ENCODE measurements around the gene PCDHGB2.
"Not testable (repeated sequence)": the region's sequence is repeated elsewhere in the genome, so short reads cannot be mapped to it uniquely, and the experiment has no call there.

PCDHGB2 gene

DNA sequence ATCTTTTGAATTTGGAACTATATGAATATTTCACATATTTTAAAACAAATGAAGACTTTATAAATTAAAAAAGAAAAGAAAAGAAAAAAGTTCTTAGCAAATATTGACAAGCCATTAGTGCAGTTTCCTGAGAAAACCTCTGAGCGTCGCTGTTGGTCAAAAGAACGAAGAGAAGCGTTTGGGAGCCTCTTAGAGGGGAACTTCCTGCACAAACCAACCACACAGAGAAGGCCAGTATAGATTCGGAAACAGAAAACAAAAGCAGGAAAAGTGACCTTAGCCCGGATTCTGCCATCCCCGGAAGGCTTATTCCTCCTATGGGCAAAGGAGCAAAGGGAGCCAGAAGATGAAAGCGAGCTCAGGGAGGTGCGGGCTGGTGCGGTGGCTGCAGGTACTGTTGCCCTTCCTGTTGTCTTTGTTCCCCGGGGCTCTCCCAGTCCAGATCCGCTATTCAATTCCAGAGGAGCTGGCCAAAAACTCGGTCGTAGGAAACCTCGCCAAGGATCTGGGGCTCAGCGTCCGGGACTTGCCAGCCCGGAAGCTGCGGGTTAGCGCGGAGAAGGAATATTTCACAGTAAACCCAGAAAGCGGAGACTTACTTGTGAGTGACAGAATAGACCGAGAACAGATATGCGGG is at the start of gene PCDHGB2:
TSS of gene PCDHGB2 (plus strand) at position 205 of the 637 bp plus-strand sequence. CDS start at position 347, 142 bp downstream.
- DNase-seq = no peak

DNA sequence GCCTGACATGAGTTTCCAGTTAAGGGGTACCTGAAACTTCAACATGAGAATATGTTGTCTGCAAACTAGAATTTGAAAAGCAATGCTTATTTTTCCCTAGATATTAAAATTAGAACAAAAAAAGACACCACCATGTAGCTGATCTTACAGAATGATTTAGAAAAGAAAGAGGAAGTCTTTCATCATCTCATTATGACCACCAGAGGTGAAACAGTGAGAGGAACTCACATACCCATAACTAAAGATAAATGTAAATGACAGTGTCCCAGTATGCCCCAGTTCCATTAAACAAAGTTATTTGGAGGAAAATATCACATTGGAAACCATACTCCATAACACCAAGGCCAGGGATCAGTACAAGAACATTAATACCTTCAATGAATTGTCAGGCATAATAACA is 46.1 kb upstream of the PCDHGB2 start:
- DNase-seq = no peak

DNA sequence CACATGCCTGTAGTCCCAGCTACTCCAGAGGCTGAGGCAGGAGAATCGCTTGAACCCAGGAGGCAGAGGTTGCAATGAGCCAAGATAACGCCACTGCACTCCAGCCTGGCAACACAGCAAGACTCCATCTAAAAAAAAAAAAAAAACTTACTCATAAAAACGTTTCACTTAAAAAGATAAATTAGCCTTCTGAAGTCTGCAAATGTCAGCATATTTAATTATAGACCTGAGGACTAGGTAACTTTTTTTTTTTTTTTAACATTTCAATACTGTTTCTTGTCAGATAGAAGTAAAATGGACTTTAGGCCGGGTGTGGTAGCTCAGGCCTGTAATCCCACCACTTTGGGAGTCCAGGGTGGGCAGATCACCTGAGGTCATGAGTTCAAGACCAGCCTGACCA is 42.8 kb upstream of the PCDHGB2 start:
- not testable (repeated sequence) for DNase-seq

DNA sequence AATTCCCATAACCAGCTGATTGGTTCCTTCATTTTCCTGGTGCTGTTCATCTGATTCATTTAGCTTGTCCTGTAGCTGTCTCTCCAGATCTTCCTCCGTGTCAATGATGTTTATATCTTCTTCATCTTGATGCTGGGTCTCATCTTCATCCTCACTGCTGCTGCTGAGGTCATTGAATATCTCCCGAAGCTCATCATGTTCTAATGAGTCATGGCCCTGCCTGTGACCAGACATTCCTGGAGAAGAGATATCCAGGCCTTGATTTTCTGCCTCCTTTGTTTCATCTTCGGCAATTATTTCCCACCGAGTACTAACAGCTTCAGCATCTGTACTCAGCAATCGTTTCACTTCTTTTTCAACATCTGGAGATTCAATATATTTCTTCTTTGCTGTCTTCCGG is 40.6 kb upstream of the PCDHGB2 start:
- no peak for DNase-seq

DNA sequence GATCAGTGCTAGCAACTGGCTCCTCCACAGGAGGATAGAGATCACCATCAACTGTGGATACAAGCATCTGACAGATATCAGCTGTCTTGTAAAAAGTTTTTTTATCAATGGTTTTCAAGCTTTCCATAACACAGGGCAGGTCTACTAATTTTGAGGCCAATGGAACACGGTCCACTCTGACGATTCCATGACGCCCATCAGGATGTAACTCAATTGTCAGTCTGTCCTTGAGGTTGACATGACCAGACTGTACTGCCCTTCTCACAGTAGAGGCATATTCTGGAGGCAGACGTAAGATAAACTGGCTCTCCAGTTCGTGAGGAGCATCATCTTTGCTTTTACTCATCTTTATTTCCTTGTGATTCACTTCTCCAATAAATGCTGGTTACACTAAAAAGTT is 40.1 kb upstream of the PCDHGB2 start:
- DNase-seq = no peak

DNA sequence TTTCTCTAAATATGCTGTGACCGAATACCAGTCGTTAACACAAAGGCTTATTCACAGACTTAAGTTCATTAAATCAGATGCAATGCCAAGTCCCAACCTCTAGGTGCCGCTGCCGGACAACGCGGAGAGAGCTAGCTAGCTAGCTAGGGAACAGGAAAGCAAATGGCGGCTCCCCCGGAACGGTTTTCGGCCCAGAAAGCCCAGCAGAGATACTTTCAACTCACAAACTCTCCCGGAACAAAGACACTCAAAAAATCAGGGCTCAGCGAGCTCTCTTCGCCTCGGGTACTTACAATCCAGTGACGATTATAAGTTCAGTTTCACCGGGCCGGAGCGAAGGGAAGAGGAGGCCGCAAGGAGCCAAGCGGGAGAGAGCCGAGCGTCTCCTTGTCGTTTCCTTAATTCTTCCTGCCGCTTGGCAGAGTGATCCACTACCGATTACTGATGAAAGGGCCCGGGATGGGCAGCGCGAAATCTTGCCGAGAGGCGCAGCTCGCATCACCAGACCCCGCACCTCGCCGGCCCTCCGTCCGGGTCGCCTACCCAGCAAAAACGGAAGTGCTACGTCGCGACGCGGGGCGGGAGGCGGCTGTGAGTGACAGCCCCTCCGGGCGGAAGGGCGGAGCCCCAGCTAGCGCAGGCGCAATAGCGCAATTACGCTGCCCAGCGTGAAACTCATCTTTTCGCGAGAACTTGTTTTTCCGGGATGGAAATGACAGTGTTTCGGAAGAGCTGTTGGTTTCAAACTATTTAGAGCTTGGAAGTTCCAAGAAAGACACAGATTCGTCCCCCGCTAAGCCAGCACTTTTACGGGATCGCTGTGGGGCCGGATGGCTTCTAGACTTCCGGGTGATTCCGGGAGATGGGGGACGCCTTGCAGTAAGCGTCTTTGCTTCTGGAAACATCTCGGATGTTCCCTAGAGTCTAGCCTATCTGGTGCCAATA is 39.3 kb upstream of the PCDHGB2 start, which contains the start of gene TAF7:
TSS of gene TAF7 (minus strand) at position 560 of the 945 bp plus-strand sequence. CDS start 740 bp downstream, outside the sequence.
- peak; percentile 85 to 86 for DNase-seq

DNA sequence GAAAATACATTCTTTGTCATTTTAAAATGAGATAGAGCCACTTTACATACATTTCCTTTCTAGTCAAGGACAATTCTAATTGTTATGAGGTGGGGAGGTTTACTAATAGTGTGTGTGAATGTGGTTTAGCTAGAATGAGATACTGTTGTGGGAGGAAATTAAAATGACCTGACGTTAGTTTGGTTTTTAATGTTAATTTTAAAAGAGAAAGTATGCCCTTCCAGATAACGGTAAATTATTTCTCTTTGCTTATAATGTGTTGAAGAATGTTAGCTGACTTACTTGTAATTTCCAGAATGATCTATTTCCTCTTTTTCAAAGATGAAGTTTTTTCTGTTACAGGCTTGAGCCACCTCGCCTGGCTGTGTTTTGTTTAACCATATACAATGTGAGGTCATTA is 37.5 kb upstream of the PCDHGB2 start:
- DNase-seq = no peak

DNA sequence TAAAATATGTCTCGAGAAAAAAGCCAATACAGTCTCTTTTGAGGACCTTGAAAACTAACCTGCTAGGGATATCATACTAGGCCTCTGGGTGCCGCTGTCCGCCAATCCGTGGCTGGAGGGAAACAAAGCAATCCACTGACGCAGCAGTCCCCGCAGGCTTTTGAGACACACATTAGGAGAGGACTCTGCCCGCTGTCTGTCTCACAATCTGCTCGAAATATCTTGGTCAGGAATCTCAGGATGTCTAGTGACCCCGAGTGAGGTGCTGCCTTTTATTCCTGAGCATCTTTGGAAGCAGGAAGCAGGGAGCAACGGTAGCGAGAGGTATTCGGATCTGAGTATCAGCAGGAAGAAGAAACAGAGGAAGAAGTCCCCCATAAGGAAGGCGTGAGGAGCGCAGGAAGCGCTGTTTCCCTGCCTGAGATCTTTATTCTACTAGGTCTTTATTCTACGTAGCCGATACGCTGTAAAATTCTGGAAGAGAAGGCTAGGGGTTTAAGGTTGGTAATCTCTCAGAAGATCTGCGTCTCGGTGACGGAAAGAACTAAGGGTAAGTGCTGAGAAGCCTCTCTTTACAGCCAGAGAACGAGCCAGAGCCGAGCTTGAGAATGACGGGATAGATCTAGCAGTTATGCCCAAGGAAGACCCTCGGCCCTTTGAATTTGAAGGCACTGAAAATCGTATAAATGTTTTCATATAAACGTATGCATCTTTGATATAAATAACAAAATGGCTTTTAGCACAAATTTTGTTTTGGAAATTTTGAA is 33.5 kb upstream of the PCDHGB2 start:
- DNase-seq = peak; percentile 75 to 82

DNA sequence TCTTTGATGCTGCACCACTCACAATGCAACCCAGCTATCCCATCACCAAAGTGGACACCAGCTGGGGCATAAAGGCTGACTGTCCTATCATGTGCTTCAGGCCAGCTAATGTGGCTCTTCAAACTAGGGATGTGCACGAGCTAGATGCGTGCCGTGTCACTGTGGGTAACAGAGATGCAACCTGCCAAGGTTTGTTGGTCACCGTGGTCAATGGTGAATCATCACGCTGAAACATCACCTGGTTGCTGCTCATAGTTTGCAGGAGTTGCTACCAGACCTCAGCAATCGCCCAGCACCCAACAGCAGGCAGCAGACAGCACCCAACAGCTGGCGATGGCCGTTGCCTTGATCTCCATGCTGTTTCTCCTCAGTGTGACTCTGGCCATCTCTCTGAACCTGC is 31.6 kb upstream of the PCDHGB2 start:
- DNase-seq = no peak

DNA sequence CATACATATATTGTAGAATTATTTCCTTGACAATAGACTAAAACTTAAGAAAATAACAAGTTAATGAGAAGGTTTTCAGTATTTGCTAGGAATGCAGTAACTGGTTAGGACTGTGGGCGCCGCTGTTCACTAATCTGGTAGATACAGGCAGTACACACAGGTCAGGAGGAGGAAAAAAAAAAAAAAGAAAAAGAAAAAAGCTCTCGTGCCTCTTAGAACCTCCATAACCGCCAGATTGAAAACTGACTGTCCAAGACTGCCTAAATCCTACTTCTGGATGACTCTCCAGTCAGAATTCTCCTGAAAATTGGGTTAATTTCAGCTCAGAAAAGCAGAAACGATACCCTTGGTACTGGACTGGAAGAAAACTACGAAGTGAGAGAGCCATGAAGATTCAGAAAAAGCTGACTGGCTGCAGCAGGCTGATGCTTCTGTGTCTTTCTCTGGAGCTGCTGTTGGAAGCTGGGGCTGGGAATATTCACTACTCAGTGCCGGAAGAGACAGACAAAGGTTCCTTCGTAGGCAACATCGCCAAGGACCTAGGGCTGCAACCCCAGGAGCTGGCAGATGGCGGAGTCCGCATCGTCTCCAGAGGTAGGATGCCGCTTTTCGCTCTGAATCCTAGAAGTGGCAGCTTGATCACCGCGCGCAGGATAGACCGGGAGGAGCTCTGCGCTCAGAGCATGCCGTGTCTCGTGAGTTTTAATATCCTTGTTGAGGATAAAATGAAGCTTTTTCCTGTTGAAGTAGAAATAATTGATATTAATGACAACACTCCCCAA is 29.3 kb upstream of the PCDHGB2 start, which contains the start of gene PCDHGA1:
TSS of gene PCDHGA1 (plus strand) at position 216 of the 782 bp plus-strand sequence.
- DNase-seq = no peak

DNA sequence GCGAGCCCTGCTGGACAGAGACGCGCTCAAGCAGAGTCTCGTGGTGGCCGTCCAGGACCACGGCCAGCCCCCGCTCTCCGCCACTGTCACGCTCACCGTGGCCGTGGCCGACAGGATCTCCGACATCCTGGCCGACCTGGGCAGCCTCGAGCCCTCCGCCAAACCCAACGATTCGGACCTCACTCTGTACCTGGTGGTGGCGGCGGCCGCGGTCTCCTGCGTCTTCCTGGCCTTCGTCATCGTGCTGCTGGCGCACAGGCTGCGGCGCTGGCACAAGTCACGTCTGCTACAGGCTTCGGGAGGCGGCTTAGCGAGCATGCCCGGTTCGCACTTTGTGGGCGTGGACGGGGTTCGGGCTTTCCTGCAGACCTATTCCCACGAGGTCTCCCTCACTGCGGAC is 27.2 kb upstream of the PCDHGB2 start:
- not testable (repeated sequence) for DNase-seq

DNA sequence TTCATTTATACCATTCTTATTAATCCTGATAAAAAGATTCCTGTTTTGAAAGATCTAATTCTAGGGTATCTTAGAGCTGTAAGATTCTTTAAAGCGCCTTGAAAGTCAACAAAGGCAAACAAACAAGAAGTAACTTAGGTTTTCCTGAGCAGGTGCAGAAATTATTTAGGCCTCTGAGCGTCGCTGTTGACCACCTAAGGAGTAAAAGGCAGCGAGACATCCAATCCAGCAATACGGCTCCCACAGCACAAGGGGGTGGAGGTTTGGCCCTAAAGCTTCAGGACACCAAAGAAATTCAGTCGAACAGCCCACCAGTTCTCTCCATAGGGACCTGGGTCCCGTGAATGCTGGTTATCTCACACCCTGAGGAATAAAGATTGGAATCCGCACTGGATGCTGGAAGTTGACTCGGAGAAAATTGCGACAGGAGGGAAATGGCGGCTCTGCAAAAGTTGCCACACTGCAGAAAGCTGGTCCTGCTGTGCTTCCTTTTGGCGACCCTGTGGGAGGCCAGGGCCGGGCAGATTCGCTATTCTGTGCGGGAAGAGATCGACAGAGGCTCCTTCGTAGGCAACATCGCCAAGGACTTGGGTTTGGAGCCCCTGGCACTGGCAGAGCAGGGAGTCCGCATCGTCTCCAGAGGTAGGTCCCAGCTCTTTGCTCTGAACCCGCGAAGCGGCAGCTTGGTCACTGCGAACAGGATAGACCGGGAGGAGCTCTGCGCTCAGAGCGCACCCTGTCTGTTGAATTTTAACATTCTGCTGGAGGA is 21.1 kb upstream of the PCDHGB2 start, which contains the start of gene PCDHGA2:
TSS of gene PCDHGA2 (plus strand) at position 223 of the 769 bp plus-strand sequence.
- DNase-seq = no peak

DNA sequence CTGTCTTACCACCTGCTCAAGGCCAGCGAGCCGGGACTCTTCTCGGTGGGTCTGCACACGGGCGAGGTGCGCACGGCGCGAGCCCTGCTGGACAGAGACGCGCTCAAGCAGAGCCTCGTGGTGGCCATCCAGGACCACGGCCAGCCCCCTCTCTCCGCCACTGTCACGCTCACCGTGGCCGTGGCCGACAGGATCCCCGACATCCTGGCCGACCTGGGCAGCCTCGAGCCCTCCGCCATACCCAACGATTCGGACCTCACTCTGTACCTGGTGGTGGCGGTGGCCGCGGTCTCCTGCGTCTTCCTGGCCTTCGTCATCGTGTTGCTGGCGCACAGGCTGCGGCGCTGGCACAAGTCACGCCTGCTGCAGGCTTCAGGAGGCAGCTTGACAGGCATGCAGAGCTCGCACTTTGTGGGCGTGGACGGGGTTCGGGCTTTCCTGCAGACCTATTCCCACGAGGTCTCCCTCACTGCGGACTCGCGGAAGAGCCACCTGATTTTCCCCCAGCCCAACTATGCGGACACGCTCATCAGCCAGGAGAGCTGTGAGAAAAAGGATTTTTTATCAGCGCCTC is 18.9 kb upstream of the PCDHGB2 start:
- DNase-seq = not testable (repeated sequence)

DNA sequence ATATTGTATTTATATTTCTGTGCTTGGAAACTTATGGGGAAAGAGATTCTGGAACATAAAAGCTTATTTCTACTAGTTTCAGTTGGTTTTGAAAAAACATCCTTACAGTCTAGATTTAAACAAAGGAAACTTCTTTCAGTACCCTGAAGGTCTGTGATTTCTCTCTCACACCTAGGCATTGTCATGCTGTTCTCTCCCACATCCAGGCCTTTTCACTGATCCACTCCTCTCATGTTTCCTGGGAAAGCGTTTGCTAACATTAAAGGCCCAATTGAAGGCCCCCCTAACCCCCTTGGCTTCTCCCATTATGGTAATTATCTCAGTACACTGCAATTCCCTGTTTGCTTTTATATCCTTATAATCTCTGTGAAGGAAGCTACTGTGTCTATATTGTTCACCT is 17.0 kb upstream of the PCDHGB2 start:
- no peak for DNase-seq

DNA sequence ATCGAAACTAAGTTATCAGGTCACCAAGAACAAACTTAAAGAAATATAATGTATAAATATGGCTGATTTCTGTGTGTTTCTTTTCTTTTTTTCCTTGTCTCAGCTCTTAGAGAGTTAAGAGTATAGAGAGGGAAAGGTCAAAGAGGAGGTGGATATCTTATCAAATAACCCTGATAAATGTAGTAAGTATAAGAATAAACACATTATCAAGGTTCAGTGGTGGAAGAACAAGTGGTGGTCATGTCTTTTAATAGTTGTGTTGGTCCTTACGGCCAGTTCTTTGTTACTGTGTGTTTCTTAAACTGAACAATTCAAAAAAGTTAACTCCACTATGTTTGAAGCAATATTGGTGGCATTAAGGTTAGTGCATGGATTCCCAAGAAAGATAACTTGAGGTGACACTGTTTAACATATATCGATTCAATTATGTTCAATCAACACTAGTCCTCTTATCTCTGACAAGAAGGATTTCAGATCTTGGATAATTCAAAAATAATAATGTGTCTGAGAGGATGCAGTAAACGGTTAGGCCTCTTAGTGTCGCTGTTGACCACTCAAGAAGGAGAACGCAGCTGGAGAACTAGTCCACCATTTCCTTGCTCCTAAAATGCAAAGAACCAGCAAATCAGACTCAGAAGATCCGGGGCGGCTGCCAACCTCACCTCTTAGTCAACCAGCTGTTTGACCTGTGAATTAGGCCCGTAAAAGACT is 16.4 kb upstream of the PCDHGB2 start, which contains the start of gene PCDHGA3:
TSS of gene PCDHGA3 (plus strand) at position 588 of the 711 bp plus-strand sequence. CDS start 205 bp downstream, outside the sequence.
- DNase-seq = no peak

DNA sequence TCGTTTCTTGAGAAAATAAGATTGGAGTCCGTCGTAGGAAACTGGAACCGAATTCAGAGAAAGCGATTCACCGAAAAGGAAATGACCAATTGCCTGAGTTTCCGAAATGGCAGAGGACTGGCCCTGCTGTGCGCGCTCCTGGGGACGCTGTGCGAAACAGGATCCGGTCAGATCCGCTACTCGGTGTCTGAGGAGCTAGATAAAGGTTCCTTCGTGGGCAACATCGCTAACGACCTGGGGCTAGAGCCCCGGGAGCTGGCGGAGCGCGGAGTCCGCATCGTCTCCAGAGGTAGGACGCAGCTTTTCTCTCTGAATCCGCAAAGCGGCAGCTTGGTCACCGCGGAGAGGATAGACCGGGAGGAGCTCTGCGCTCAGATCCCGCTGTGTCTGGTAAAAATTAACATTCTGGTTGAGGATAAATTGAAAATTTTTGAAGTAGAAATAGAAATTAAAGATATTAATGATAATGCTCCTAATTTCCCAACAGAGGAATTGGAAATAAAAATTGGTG is 15.8 kb upstream of the PCDHGB2 start:
- DNase-seq = no peak

DNA sequence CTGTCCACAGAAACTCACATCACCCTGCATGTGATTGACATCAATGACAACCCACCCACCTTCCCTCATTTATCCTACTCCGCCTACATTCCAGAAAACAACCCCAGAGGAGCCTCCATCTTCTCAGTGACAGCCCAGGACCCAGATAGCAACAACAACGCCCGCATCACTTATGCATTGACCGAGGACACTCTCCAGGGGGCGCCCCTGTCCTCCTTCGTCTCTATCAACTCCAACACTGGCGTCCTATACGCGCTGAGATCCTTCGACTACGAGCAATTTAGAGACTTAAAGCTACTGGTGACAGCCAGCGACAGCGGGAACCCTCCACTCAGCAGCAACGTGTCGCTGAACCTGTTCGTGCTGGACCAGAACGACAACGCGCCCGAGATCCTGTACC is 14.5 kb upstream of the PCDHGB2 start:
- DNase-seq = no peak

DNA sequence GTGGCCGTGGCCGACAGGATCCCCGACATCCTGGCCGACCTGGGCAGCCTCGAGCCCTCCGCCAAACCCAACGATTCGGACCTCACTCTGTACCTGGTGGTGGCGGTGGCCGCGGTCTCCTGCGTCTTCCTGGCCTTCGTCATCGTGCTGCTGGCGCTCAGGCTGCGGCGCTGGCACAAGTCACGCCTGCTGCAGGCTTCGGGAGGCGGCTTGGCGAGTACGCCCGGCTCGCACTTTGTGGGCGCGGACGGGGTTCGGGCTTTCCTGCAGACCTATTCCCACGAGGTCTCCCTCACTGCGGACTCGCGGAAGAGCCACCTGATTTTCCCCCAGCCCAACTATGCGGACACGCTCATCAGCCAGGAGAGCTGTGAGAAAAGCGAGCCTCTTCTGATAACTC is 13.8 kb upstream of the PCDHGB2 start:
- not testable (repeated sequence) for DNase-seq

DNA sequence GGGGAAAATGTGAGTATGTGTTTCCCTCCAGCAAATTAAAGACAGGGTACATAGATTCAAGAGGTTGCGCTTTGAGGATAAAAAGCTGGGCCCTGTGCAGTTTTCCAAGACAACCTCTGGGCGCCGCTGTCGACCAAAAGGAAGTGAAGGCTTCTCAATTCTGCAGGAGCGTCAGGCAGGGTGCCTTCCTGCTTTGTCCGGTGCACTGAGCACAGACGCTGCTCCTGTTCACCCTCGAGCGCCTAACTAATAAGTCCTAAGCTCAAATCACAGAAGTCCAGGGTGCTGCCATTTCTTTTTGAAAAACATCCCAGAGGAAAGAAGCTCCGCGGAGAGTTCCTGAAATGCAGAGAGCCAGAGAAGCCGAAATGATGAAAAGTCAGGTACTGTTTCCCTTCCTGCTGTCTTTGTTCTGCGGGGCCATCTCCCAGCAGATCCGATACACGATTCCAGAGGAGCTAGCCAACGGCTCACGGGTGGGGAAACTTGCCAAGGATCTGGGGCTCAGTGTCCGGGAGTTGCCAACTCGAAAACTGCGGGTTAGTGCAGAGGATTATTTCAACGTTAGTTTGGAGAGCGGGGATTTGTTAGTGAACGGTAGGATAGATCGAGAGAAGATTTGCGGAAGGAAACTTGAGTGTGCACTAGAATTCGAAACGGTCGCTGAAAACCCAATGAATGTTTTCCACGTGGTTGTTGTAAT is 9.7 kb upstream of the PCDHGB2 start, which contains the start of gene PCDHGB1:
TSS of gene PCDHGB1 (plus strand) at position 183 of the 703 bp plus-strand sequence. CDS start at position 345, 162 bp downstream.
- peak; percentile 83 to 87 for DNase-seq
